BLaER1 (cell line): ENCODE data around the gene LIMK2.
"Not testable (repeated sequence)": the region's sequence is repeated elsewhere in the genome, so short reads cannot be mapped to it uniquely, and the experiment has no call there.

Source experiments
- H3K27ac ChIP-seq: shearing (Covaris generic); formaldehyde crosslinking; 2 replicates; pipeline ENCODE4 v1.8.1; 2022
- H3K27me3 ChIP-seq: shearing (Covaris generic); formaldehyde crosslinking; 2 replicates; pipeline ENCODE4 v1.8.1; 2022
- H3K36me3 ChIP-seq: shearing (Covaris generic); formaldehyde crosslinking; 2 replicates; pipeline ENCODE4 v1.8.1; 2022
- H3K4me1 ChIP-seq: shearing (Covaris generic); formaldehyde crosslinking; 2 replicates; pipeline ENCODE4 v1.8.1; 2022
- H3K4me2 ChIP-seq: shearing (Covaris generic); formaldehyde crosslinking; 2 replicates; pipeline ENCODE4 v1.8.1; 2022
- H3K4me3 ChIP-seq: shearing (Covaris generic); formaldehyde crosslinking; 2 replicates; pipeline ENCODE4 v1.8.1; 2022
- H3K9ac ChIP-seq: shearing (Covaris generic); formaldehyde crosslinking; 2 replicates; pipeline ENCODE4 v1.8.1; 2022
- H3K9me3 ChIP-seq: shearing (Covaris generic); formaldehyde crosslinking; 2 replicates; pipeline ENCODE4 v1.8.1; 2022
- H4K20me1 ChIP-seq: shearing (Covaris generic); formaldehyde crosslinking; 2 replicates; pipeline ENCODE4 v1.8.1; 2022
- Cebpa-rat ChIP-seq: shearing (Covaris generic); IDR thresholded peaks from 2 replicates; pipeline ENCODE4 v1.8.1; 2022

LIMK2 gene

GRCh38 chr22:31211862-31212730 is at the start of gene LIMK2:
Gene LIMK2 (plus strand): TSS chr22:31212298. CDS start chr22:31212409, 111 bp downstream.
- peaks cover 15% of the 10 kb centered on the region; the same call in 1 of the 2 replicates for H4K20me1 ChIP-seq
- H3K4me2 ChIP-seq = peak within 1 kb of the TSS; percentile 97
- peaks cover 66% of the 10 kb centered on the region for H3K4me1 ChIP-seq
- no peaks in the 10 kb centered on the region for H3K36me3 ChIP-seq
- peak within 1 kb of the TSS; percentile 93 for H3K9ac ChIP-seq
- TF ChIP-seq Cebpa-rat = no peak
- H3K27me3 ChIP-seq = no peaks in the 10 kb centered on the region
- no peaks in the 10 kb centered on the region for H3K9me3 ChIP-seq
- H3K27ac ChIP-seq = peak within 1 kb of the TSS; percentile 86
- peak within 1 kb of the TSS; percentile 94 for H3K4me3 ChIP-seq

GRCh38 chr22:31170971-31171370 is 41.1 kb upstream of the LIMK2 start:
- no peak for TF ChIP-seq Cebpa-rat
- H3K4me3 ChIP-seq = no peak overlapping the region

GRCh38 chr22:31171734-31172133 is 40.4 kb upstream of the LIMK2 start:
- H3K4me1 ChIP-seq, H3K27me3 ChIP-seq, H3K27ac ChIP-seq, H3K4me2 ChIP-seq, H3K9me3 ChIP-seq, H3K9ac ChIP-seq, H3K4me3 ChIP-seq: not testable (repeated sequence)
- Histone ChIP-seq H3K36me3 (peaks cover 42% of the 10 kb centered on the region), H4K20me1 (peaks cover 50% of the 10 kb centered on the region; the same call in 1 of the 2 replicates)

More at GRCh38 chr22:31170971-31171370, 41.1 kb upstream of the LIMK2 start:
- Histone ChIP-seq H3K27me3 (no peaks in the 10 kb centered on the region), H4K20me1 (peaks cover 50% of the 10 kb centered on the region; the same call in 1 of the 2 replicates), H3K9me3 (no peaks in the 10 kb centered on the region), H3K27ac (no peak overlapping the region), H3K4me2 (no peak overlapping the region), H3K36me3 (peaks cover 38% of the 10 kb centered on the region), H3K9ac (no peak overlapping the region), H3K4me1 (no peaks in the 10 kb centered on the region)

- Histone ChIP-seq H4K20me1 (peaks cover 49% of the 10 kb centered on the region; the same call in 1 of the 2 replicates), H3K27ac (no peak overlapping the region), H3K36me3 (peaks cover 47% of the 10 kb centered on the region), H3K9me3 (no peaks in the 10 kb centered on the region), H3K4me2 (no peak overlapping the region), H3K4me3 (no peak overlapping the region), H3K4me1 (no peaks in the 10 kb centered on the region), H3K27me3 (no peaks in the 10 kb centered on the region), H3K9ac (no peak overlapping the region)
- TF ChIP-seq Cebpa-rat = no peak
These were observed 38.5 kb upstream of the LIMK2 start for GRCh38 chr22:31173386-31174145.

- H3K36me3 ChIP-seq = peaks cover 57% of the 10 kb centered on the region
- H3K4me2 ChIP-seq = no peak overlapping the region
These were observed 35.2 kb upstream of the LIMK2 start for GRCh38 chr22:31176923-31177322.

GRCh38 chr22:31177420-31178162 is 34.5 kb upstream of the LIMK2 start:
- Histone ChIP-seq H3K9ac (no peak overlapping the region), H3K4me3 (no peak overlapping the region), H3K27ac (no peak overlapping the region), H3K36me3 (peaks cover 58% of the 10 kb centered on the region), H4K20me1 (peaks cover 40% of the 10 kb centered on the region; the same call in 1 of the 2 replicates), H3K4me1 (peaks cover 9% of the 10 kb centered on the region), H3K9me3 (peaks cover 15% of the 10 kb centered on the region), H3K4me2 (no peak overlapping the region), H3K27me3 (no peaks in the 10 kb centered on the region)
- TF ChIP-seq Cebpa-rat = no peak

More at GRCh38 chr22:31176923-31177322, 35.2 kb upstream of the LIMK2 start:
- H3K4me1 ChIP-seq = peaks cover 9% of the 10 kb centered on the region
- no peak overlapping the region for H3K27ac ChIP-seq
- H3K9ac ChIP-seq = no peak overlapping the region
- no peaks in the 10 kb centered on the region for H3K27me3 ChIP-seq
- H4K20me1 ChIP-seq = peaks cover 46% of the 10 kb centered on the region; the same call in 1 of the 2 replicates
- H3K4me3 ChIP-seq = no peak overlapping the region
- H3K9me3 ChIP-seq = peaks cover 9% of the 10 kb centered on the region
- no peak for TF ChIP-seq Cebpa-rat

- peaks cover 9% of the 10 kb centered on the region for H3K4me1 ChIP-seq
- no peaks in the 10 kb centered on the region for H3K27me3 ChIP-seq
- no peak overlapping the region for H3K9ac ChIP-seq
- no peak overlapping the region for H3K4me2 ChIP-seq
- TF ChIP-seq Cebpa-rat = no peak
- H3K36me3 ChIP-seq = peaks cover 65% of the 10 kb centered on the region
- H3K4me3 ChIP-seq = no peak overlapping the region
- H3K9me3 ChIP-seq = peaks cover 24% of the 10 kb centered on the region
- H3K27ac ChIP-seq = no peak overlapping the region
- peaks cover 31% of the 10 kb centered on the region; the same call in 1 of the 2 replicates for H4K20me1 ChIP-seq
These were observed 33.2 kb upstream of the LIMK2 start for GRCh38 chr22:31178859-31179258.

GRCh38 chr22:31179345-31179744 is 32.8 kb upstream of the LIMK2 start:
- Histone ChIP-seq H3K4me1 (peaks cover 9% of the 10 kb centered on the region), H3K4me2 (no peak overlapping the region), H3K9ac (no peak overlapping the region), H3K27me3 (no peaks in the 10 kb centered on the region), H4K20me1 (peaks cover 31% of the 10 kb centered on the region; the same call in 1 of the 2 replicates), H3K36me3 (peaks cover 70% of the 10 kb centered on the region), H3K27ac (no peak overlapping the region), H3K9me3 (peaks cover 29% of the 10 kb centered on the region), H3K4me3 (no peak overlapping the region)
- no peak for TF ChIP-seq Cebpa-rat

GRCh38 chr22:31184015-31184414 is 28.1 kb upstream of the LIMK2 start:
- peaks cover 15% of the 10 kb centered on the region for H4K20me1 ChIP-seq
- no peaks in the 10 kb centered on the region for H3K27me3 ChIP-seq
- H3K4me2 ChIP-seq = no peak overlapping the region
- no peak for TF ChIP-seq Cebpa-rat
- peaks cover 69% of the 10 kb centered on the region for H3K36me3 ChIP-seq
- no peak overlapping the region for H3K27ac ChIP-seq
- H3K4me3 ChIP-seq = no peak overlapping the region
- peaks cover 7% of the 10 kb centered on the region for H3K4me1 ChIP-seq
- peaks cover 38% of the 10 kb centered on the region for H3K9me3 ChIP-seq
- no peak overlapping the region for H3K9ac ChIP-seq
